ENCODE measurements around the gene FAM98C. TPM values are rescaled to one million over a fixed set of nuclear protein-coding genes. Genes with fewer than 3 reads are reported as not detected.
"Not testable (repeated sequence)": the region's sequence is repeated elsewhere in the genome, so short reads cannot be mapped to it uniquely, and the experiment has no call there.

FAM98C gene
- total RNA-seq, 1 donor, result 7.8 TPM

GRCh38 chr19:38425810-38426466, 23.0 kb downstream of the FAM98C start, which contains the start of gene RASGRP4:
TSS of gene RASGRP4 (minus strand) at chr19:38426219. CDS start at chr19:38426091, 128 bp downstream.
- no peak for DNase-seq (ENCODE audit: low read depth)
- no peak within 1 kb of the TSS for H3K4me3 ChIP-seq (ENCODE audit: low read depth, low read length)
- TF ChIP-seq CTCF (IDR thresholded peaks at IDR 0.05; ENCODE audit: insufficient read depth, low read depth, low read length), result no peak

GRCh38 chr19:38427035-38427677, 24.3 kb downstream of the FAM98C start:
- not testable (repeated sequence) for DNase-seq (ENCODE audit: low read depth); H3K4me3 ChIP-seq (ENCODE audit: low read depth, low read length)

- DNase-seq (ENCODE audit: low read depth), result no peak
- no peak overlapping the region for H3K4me3 ChIP-seq (ENCODE audit: low read depth, low read length)
- no peak for TF ChIP-seq CTCF (IDR thresholded peaks at IDR 0.05; ENCODE audit: insufficient read depth, low read depth, low read length)
Measured at GRCh38 chr19:38429055-38429810, 26.3 kb downstream of the FAM98C start.

GRCh38 chr19:38429811-38430156, 26.9 kb downstream of the FAM98C start:
- TF ChIP-seq CTCF (IDR thresholded peaks at IDR 0.05; ENCODE audit: insufficient read depth, low read depth, low read length), result no peak

GRCh38 chr19:38430931-38431330, 28.0 kb downstream of the FAM98C start:
- no peak for DNase-seq (ENCODE audit: low read depth)
- no peak overlapping the region for H3K4me3 ChIP-seq (ENCODE audit: low read depth, low read length)
- no peak for TF ChIP-seq CTCF (IDR thresholded peaks at IDR 0.05; ENCODE audit: insufficient read depth, low read depth, low read length)

More at GRCh38 chr19:38429811-38430156, 26.9 kb downstream of the FAM98C start:
- no peak overlapping the region for H3K4me3 ChIP-seq (ENCODE audit: low read depth, low read length)
- no peak for DNase-seq (ENCODE audit: low read depth)

- DNase-seq (ENCODE audit: low read depth), result peak; percentile 11
- H3K4me3 ChIP-seq (ENCODE audit: low read depth, low read length), result no peak within 1 kb of the TSS
- no peak for TF ChIP-seq CTCF (IDR thresholded peaks at IDR 0.05; ENCODE audit: insufficient read depth, low read depth, low read length)
Measured at GRCh38 chr19:38433268-38433733, 30.4 kb downstream of the FAM98C start, which contains the start of gene RYR1. TSS of gene RYR1 (plus strand) at chr19:38433691. CDS start at chr19:38433830, 139 bp downstream.

GRCh38 chr19:38434549-38435051, 31.7 kb downstream of the FAM98C start:
- no peak for TF ChIP-seq CTCF (IDR thresholded peaks at IDR 0.05; ENCODE audit: insufficient read depth, low read depth, low read length)
- no peak for DNase-seq (ENCODE audit: low read depth)

More at GRCh38 chr19:38434549-38435051, 31.7 kb downstream of the FAM98C start:
- H3K4me3 ChIP-seq (ENCODE audit: low read depth, low read length), result no peak overlapping the region

Data from fibroblast of villous mesenchyme (primary cell).